ENCODE measurements around the gene CLASP1. TPM values are rescaled to one million over a fixed set of nuclear protein-coding genes. Genes with fewer than 3 reads are reported as not detected.

The CLASP1 gene
- total and polyA plus RNA-seq, 2 of the 8 experiments (the other 6 are each of a cell fraction or from before 2014, with no cell fraction given), result 7.3 to 53.9 TPM

- no peak overlapping the region for H3K4ac ChIP-seq (replicated peaks; ENCODE audit: insufficient read length, low read depth, low read length)
- peaks cover 0 to 1% (median 0%) of the 10 kb centered on the region in 4 experiments; a peak in 1 of 7 replicates for H3K27me3 ChIP-seq (replicated peaks in 1 of 4; ENCODE audit: control insufficient read depth in 3 of 4, extremely low read depth in 1 of 4, insufficient read depth in 3 of 4, low read length in 3 of 4)
- H2AFZ ChIP-seq (ENCODE audit: low read length), result no peak overlapping the region
- H2BK15ac ChIP-seq (ENCODE audit: low read length), result no peak overlapping the region
- no peak overlapping the region for H4K8ac ChIP-seq (ENCODE audit: extremely low read depth, insufficient read depth, low read length)
- no peaks in the 10 kb centered on the region for H3K4me1 ChIP-seq (replicated peaks in 1 of 4; ENCODE audit: control insufficient read depth in 3 of 4, insufficient read depth in 4 of 4, low read length in 3 of 4)
- H3K9me3 ChIP-seq (ENCODE audit: insufficient read depth in 2 of 2, low read depth in 1 of 2, low read length in 1 of 2), result no peaks in the 10 kb centered on the region
- no peak overlapping the region for H3K18ac ChIP-seq (ENCODE audit: extremely low read depth, low read length)
- H4K20me1 ChIP-seq (replicated peaks in 1 of 2; ENCODE audit: control insufficient read depth in 1 of 2, insufficient read depth in 2 of 2, low read length in 2 of 2), result no peaks in the 10 kb centered on the region
- no peaks in the 10 kb centered on the region for H3K79me2 ChIP-seq (ENCODE audit: control insufficient read depth in 1 of 2, insufficient read depth in 2 of 2, low read length in 2 of 2)
- H3K4me2 ChIP-seq (ENCODE audit: insufficient read depth in 1 of 2, low read depth in 2 of 2, low read length in 2 of 2), result no peak overlapping the region
- ChIA-PET POLR2A (ENCODE audit: partially characterized antibody) (interaction anchor here (1.5 kb wide), 1 partner anchor 232 kb away, joined by 3 read pairs; the partner anchor contains the start of gene RNU4ATAC), CTCF (ENCODE audit: partially characterized antibody) (interaction anchor here (0.6 to 3.9 kb wide), 23 partner anchors 10 to 470 kb away, joined by 3 to 38 read pairs (median 4); partner anchors contain the start of gene TFCP2L1)
- 88% methylated on average over 12 of the region's 12 CpGs; no CpG with 5 or more reads in 1 of the 2 experiments for WGBS, 2 experiments (ENCODE audit: extremely low coverage in 1 of 2, insufficient coverage in 1 of 2, insufficient read length in 1 of 2, insufficient replicate concordance in 2 of 2, low coverage in 1 of 2, low lambda C conversion rate in 2 of 2, missing lambda C conversion rate in 1 of 2)
- H3K79me1 ChIP-seq (ENCODE audit: low read depth, low read length), result no peaks in the 10 kb centered on the region
- no peak overlapping the region for H2BK120ac ChIP-seq (replicated peaks; ENCODE audit: low read depth, low read length)
- no peak overlapping the region for H3K14ac ChIP-seq (ENCODE audit: insufficient read length)
- H2BK20ac ChIP-seq (ENCODE audit: low read length), result no peak overlapping the region
- H3K56ac ChIP-seq (replicated peaks; ENCODE audit: insufficient read length, low read depth, low read length), result no peak overlapping the region
- DNase-seq (ENCODE audit: low read depth in 1 of 2, low spot score in 2 of 2), result no peak
- no peak overlapping the region for H3K4me3 ChIP-seq (ENCODE audit: extremely low read depth in 1 of 4, insufficient read depth in 2 of 4, low read depth in 3 of 4, low read length in 4 of 4)
- H4K91ac ChIP-seq (replicated peaks; ENCODE audit: insufficient read length, low read length), result no peak overlapping the region
- no peak overlapping the region for H2BK12ac ChIP-seq (ENCODE audit: low read depth, low read length)
- no peak overlapping the region for H4K5ac ChIP-seq (ENCODE audit: insufficient read length, low read depth, low read length)
- no peak overlapping the region for H2AK5ac ChIP-seq (ENCODE audit: low read depth, low read length)
- H3K27ac ChIP-seq (ENCODE audit: low read depth, low read length), result no peak overlapping the region
- no peak overlapping the region for H3K9ac ChIP-seq (replicated peaks in 1 of 4; ENCODE audit: extremely low read depth in 1 of 4, low read depth in 3 of 4, low read length in 3 of 4)
- no peaks in the 10 kb centered on the region for H3K23me2 ChIP-seq (ENCODE audit: low read depth, low read length)
- no peaks in the 10 kb centered on the region for H3K36me3 ChIP-seq (ENCODE audit: control insufficient read depth in 2 of 4, insufficient read depth in 4 of 4, low read length in 3 of 4)
- no peak for FAIRE-seq
- no peak overlapping the region for H3K23ac ChIP-seq (ENCODE audit: insufficient read length)
- H2BK5ac ChIP-seq (ENCODE audit: low read depth, low read length), result no peak overlapping the region
These were observed 350.8 kb downstream of the CLASP1 start for GRCh38 chr2:121298476-121298875.

All from H1 (cell line).